Measurements from ENCODE around the gene THBS1.
A peak's percentile ranks its signal among the peaks of the same experiment; 100 is the strongest.

THBS1 gene

GRCh38 chr15:39574427-39574826, 6.5 kb upstream of the THBS1 start:
- DNase-seq = no peak

GRCh38 chr15:39575180-39575579, 5.7 kb upstream of the THBS1 start:
- no peak for DNase-seq

- no peak for DNase-seq
Measured at GRCh38 chr15:39578851-39579486, 1.9 kb upstream of the THBS1 start.

GRCh38 chr15:39579487-39580116, 1.3 kb upstream of the THBS1 start:
- DNase-seq = no peak

- DNase-seq = peak; percentile 95
Measured at GRCh38 chr15:39580117-39580484, 778 bp upstream of the THBS1 start.

- no peak for DNase-seq
Measured at GRCh38 chr15:39581242-39581792, 438 bp downstream of the THBS1 start.

GRCh38 chr15:39581793-39582285, 960 bp downstream of the THBS1 start:
- DNase-seq = no peak

GRCh38 chr15:39582286-39582976, 1.6 kb downstream of the THBS1 start:
- no peak for DNase-seq

- DNase-seq = no peak
Measured at GRCh38 chr15:39582977-39583595, 2.2 kb downstream of the THBS1 start.

GRCh38 chr15:39583596-39584265, 2.9 kb downstream of the THBS1 start:
- DNase-seq = peak; percentile 71

- DNase-seq = no peak
Measured at GRCh38 chr15:39584266-39584659, 3.4 kb downstream of the THBS1 start.

- DNase-seq = no peak
Measured at GRCh38 chr15:39584662-39585388, 3.9 kb downstream of the THBS1 start.

GRCh38 chr15:39585389-39585841, 4.5 kb downstream of the THBS1 start:
- DNase-seq = no peak

GRCh38 chr15:39585871-39586301, 5.0 kb downstream of the THBS1 start:
- no peak for DNase-seq

GRCh38 chr15:39586387-39587095, 5.7 kb downstream of the THBS1 start:
- DNase-seq = no peak

GRCh38 chr15:39587096-39587721, 6.3 kb downstream of the THBS1 start:
- DNase-seq = no peak

- DNase-seq = no peak
Measured at GRCh38 chr15:39587731-39588530, 7.1 kb downstream of the THBS1 start.

GRCh38 chr15:39588531-39589192, 7.8 kb downstream of the THBS1 start:
- no peak for DNase-seq

- DNase-seq = no peak
Measured at GRCh38 chr15:39589193-39589814, 8.4 kb downstream of the THBS1 start.

Data from activated effector memory CD4-positive, alpha-beta T cell treated with anti-CD3 and anti-CD28 coated beads, Interleukin-2, amount 50 U/mL, for 16 hours (primary cell).